Activated CD8-positive, alpha-beta memory T cell treated with anti-CD3 and anti-CD28 coated beads for 4 hours (primary cell): ENCODE results near the gene P4HA1.
"Not testable (repeated sequence)": the region's sequence is repeated elsewhere in the genome, so short reads cannot be mapped to it uniquely, and the experiment has no call there.

Experiments used
- DNase-seq, 2 donors: peaks; one replicate each; pipeline ENCODE4 v3.0.0-alpha.2; 2020; ENCODE audit warnings: low read depth in 2 of 2

Gene P4HA1

DNA sequence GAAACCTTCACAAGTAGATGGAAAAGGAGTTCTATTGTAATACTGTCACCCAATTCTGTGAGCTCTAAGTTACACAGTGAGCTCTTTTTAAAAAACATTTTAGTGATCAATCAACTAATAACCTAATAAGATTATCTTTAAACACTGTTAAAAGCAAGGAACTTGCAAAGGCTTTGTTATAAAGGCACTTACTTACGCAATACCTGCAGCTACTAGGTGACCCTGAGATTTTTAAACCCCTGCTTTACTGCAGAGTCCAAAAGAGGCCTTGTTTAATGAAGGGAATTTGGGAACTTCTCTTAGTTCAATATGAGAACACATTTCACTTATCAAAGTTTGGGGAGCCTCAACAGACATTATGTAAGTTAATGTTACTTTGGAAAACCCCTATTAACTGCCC, 53.3 kb downstream of the P4HA1 start:
- no peak for DNase-seq

DNA sequence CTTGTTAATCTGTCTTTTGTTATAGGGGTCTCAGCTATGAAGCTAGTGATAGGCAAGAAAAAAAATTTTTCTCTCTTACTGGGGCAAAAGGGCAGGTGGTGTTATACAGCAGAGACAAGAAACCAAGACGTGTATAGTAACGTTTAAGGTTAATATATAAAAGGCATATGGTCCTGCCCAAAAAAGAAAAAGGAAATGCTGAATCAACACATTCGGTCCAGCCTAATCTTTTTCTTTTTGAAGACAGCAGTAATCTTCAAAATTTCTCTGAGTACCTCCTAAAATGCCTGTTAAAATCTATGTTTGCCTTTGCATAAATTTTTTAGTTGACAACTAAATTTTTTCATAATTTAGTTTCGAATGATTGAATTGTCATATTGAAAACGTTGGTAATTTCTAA, 54.5 kb downstream of the P4HA1 start:
- no peak for DNase-seq

DNA sequence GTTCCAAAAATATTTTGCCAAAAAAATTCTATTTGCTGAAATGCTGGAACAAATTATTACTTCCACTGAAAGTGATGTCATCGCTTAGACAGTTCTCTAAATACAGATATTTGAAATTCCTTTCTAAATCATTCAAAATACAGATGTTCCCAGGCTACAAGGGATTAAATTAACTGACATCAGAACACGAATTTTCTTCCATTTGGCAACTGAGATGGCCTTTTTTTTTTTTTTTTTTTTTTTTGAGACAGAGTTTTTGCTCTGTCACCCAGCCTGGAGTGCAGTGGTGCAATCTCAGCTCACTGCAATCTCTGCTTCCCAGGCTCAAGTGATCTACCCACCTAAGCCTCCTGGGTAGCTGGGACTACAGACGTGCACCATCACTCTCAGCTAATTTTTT, 57.0 kb downstream of the P4HA1 start:
- DNase-seq: no peak

DNA sequence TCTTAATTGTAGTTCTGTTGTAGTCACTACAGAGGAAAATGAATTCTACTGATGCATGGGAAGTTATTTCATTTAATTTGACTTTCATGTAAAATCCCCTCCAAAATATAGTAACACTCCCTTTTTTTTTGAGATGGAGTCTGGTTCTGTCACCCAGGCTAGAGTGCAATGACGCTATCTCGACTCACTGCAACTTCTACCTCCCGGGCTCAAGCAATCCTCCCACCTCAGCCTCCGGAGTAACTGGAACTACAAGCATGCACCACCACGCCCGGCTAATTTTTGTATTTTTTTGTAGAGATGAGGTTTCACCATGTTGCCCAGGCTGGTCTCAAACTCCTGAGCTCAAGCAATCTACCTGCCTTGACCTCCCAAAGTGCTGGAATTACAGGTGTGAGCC, 60.4 kb downstream of the P4HA1 start:
- DNase-seq: not testable (repeated sequence)

DNA sequence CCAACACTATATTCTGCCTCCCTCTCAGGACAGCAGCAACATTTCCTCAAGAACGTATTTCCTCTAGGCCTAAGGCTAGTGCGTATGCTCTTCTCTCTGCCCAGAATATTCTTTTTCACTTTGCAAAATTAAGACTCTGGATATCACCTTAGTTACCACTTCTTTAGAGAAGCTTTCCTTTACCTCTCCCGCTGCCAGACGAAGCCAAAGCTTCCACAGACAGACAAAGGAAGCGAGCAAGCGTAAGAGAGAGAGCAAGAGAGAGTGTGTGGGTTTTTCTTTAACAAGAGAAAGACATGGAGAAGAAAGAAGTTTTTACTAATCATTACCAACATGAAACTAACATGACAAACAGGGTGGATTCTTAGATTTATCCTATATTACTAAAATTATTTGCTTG, 64.1 kb downstream of the P4HA1 start:
- no peak for DNase-seq

DNA sequence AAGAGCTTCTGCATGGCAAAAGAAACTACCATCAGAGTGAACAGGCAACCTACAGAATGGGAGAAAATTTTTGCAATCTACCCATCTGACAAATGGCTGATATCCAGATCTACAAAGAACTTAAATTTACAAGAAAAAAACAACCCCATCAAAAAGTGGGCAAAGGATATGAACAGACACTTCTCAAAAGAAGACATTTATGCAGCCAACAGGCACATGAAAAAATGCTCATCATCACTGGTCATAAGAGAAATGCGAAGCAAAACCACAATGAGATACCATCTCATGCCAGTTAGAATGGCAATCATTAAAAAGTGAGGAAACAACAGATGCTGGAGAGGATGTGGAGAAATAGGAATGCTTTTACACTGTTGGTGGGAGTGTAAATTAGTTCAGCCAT, 70.0 kb downstream of the P4HA1 start:
- DNase-seq: not testable (repeated sequence)

DNA sequence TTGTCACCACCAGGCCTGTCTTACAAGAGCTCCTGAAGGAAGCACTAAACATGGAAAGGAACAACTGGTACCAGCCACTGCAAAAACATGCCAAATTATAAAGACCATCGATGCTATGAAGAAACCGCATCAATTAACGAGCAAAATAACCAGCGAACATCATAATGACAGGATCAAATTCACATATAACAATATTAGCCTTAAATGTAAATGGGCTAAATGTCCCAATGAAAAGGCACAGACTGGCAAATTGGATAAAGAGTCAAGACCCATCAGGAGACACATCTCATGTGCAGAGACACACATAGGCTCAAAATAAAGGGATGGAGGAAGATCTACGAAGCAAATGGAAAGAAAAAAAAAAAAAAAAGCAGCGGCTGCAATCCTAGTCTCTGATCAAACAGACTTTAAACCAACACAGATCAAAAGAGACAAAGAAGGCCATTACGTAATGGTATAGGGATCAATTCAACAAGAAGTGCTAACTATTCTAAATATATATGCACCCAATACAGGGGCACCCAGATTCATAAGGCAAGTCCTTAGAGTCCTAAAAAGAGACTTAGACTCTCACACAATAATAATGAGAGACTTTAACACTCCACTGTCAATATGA, 73.1 kb downstream of the P4HA1 start:
- DNase-seq: not testable (repeated sequence)

DNA sequence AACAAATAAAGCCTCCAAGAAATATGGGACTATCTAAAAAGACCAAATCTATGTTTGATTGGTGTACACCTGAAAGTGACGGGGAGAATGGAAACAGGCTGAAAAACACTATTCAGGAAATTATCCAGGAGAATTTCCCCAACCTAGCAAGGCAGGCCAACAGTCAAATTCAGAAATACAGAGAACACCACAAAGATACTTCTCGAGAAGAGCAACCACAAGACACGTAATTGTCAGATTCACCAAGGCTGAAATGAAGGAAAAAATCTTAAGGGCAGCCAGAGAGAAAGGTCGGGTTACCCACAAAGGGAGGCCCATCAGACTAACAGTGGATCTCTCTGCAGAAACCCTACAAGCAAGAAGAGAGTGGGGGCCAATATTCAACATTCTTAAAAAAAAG, 73.7 kb downstream of the P4HA1 start:
- not testable (repeated sequence) for DNase-seq

DNA sequence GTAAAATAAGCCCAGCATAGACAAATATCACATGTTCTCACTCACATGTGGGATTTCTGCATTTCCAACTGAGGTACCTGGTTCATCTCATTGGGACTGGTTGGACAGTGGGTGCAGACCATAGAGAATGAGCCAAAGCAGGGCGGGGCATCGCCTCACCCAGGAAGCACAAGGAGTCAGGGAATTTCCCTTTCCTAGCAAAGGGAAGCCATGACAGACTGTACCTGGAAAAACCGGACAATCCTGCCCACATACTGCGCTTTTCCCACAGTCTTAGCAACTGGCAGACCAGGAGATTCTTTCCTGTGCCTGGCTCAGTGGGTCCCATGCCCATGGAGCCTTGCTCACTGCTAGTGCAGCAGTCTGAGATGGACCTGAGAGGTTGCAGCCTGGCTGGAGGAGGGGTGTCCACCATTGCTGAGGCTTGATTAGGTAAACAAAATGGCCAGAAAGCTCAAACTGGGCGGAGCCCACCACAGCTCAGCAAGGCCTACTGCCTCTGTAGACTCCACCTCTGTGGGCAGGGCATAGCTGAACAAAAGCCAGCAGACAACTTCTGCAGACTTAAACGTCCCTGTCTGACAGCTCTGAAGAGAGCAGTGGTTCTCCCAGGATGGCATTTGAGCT, 75.0 kb downstream of the P4HA1 start:
- DNase-seq: not testable (repeated sequence)

DNA sequence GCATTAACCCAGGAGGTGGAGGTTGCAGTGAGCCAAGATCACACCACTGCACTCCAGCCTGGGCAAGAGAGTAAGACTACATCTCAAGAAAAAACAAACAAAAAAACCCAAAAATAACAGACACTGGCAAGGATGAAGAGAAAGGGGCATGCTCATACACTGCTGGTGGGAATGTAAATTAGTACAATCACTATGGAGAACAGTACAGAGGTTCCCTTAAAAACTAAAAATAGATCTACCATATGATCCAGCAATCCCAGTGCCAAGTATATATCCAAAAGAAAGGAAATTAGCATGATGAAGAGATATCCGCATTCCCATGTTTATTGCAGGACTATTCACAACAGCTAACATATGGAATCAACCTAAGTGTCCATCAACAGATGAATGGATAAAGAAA, 75.6 kb downstream of the P4HA1 start:
- DNase-seq: no peak

DNA sequence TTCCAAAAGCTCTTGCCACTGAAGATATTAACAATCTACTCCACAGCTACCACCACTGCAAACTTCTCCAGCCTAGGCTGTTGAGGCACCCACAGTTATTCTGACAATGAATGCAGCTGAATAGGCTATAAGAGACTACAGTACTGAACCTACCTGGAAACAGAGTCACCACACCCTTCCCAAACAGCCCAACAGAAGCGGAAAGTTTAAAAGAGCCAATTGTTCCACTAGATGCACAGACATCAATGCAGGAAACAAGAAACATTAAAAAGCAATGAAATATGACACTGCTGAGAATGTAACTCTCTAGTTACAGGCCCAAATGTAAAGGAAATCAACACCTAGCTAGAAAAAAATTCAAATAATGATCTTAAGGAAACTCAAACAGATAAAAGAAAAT, 77.6 kb downstream of the P4HA1 start:
- no peak for DNase-seq

DNA sequence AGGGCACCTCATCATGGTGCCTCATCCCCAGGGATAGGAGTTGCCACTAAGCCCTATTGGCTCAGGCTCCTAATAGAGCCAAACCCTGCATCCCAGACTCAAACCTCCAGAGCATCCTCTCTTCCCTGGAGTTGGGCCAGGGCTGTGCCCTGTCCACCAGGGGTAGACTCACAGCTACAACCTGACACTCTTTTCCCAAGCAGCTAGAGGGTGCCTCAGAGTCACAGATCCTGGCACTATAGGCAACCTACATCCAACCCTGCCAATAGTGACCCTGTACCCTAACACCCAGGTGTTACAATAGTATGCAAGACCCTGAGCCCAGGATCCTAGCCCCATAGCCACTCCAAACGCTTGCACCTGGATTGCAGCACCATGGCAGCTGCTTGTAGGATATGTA, 78.0 kb downstream of the P4HA1 start:
- DNase-seq: no peak

DNA sequence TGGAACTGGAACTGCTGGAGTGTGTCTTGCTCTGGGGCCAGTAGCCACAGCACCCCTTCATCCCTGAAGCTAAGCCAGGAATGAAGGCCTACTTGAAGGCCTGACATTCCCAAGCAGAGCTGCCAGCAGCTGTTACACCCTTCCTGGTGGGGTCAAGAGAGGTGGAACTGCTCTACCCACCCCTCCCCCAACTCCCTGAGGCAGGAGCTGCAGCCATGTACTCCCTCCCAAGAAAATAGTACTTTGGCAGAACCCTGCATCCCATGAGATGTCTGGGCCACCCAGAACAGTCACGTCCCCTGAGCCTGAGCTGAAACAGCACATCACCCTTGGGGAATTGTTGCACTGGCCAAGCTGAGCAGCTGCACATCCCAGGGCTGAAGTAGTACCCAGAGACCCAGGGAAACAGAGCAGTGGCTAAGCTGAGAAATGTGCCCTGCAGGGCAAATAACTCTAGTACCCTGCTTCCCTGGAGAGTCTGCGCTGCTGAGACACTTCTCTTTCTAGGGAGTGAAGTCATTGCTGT, 78.6 kb downstream of the P4HA1 start:
- DNase-seq: no peak

DNA sequence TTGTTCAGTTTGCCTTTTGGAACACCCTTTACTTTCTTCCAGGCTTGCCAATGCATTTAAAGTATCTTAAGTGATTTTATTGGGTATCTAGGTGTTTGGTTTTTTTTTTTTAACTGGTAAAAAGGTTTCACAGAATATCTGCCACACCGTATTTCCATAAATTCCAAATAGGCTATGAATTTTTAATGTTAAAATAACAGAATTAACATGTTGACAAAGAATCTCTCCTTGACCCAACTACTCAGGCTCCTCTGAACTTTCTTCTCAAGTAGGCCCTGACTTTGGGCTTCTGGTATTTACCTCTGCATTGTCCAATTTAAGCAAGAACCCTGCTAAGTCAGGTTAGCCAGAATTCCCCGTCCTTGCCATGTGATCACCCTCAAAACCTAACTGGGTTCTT, 80.9 kb downstream of the P4HA1 start:
- DNase-seq: no peak

DNA sequence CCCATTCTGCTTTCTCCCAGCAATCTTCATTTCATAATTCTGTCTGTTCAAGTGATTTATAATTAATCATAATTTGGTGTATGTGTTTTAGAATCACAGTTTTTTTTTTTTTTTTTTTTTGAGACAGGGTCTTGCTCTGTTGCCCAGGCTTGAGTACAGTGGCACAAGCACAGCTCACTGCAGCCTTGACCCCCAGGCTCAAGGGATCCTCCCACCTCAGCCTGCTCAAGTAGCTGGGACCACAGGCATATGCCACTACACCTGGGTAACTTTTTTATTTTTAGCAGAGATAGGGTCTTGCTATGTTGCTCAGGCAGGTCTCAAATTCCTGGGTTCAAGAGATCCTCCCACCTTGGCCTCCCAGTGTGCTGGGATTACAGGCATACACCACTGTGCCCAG, 92.8 kb downstream of the P4HA1 start:
- no peak for DNase-seq

DNA sequence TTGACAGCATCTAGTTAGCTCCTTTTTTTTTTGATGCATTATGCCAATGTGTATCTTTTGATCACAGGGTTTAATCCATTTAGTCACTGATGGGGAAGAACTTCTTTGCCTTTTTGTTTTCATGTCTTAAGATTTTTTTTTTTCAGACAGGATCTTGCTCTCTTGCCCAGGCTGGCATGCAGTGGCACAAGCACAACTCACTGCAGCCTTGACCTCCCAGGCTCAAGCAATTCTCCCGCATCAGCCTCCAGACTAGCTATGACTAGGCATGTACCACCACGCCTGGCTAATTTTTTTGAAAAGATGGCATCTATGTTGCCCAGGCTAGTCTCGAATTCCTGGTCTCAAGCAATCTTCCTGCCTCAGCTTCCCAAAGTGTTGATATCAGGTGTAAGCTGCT, 95.7 kb downstream of the P4HA1 start:
- DNase-seq: no peak

DNA sequence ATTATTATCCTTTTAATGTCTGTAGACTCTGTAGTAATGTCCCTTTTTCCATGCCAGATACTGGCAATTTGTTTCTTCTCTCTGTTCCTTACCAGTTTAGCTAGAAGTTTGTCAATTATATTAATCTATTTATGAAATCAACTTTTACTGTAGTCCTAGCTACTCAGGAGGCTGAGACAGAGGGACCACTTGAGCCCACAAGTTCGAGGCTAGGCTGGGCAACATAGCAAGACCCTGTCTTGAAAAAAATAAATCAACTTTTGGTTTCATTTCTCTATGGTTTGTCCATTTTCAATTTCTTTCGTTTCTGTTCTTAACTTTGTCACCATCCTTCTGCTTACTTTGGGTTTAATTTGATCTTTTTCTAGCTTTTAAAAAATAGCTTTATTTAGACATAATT, 99.6 kb downstream of the P4HA1 start:
- no peak for DNase-seq

DNA sequence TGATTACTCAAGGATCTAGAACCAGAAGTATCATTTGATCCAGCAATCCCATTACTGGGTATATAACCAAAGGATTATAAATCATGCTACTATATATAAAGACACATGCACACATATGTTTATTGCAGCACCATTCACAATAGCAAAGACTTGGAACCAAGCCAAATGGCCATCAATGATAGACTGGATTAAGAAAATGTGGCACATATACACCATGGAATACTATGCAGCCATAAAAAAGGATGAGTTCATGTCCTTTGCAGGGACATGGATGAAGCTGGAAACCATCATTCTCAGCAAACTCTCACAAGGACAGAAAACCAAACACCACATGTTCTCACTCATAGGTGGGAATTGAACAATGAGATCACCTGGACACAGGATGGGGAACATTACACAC, 101.2 kb downstream of the P4HA1 start:
- DNase-seq: not testable (repeated sequence)

DNA sequence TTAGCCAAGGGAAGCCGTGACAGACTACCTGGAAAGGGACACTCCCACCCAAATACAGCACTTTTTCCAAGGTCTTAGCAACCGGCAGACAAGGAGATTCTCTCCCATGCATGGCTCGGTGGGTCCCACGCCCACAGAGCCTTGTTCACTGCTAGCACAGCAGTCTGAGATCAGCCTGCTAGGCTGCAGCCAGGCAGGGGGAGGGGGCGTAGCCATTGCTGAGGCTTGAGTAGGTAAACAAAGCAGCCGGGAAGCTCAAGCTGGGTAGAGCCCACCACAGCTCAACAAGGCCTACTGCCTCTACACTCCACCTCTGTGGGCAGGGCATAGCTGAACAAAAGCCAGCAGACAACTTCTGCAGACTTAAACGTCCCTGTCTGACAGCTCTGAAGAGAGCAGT, 106.9 kb downstream of the P4HA1 start:
- DNase-seq: not testable (repeated sequence)

DNA sequence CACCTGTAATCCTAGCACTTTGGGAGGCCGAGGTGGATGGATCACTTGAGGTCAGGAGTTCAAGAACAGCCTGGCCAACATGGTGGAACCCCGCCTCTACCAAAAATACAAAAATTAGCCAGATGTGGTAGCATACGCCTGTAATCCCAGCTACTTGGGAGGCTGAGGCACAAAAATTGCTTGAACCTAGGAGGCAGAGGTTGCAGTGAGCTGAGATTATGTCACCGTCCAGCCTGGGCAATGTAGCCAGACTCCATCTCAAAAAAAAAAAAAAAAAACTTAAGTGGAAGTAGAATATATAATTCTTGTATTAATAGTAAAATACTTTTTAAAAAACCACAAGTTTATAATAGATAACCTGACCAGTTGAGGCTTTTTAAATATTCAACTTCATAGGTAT, 112.0 kb downstream of the P4HA1 start:
- DNase-seq: not testable (repeated sequence)

DNA sequence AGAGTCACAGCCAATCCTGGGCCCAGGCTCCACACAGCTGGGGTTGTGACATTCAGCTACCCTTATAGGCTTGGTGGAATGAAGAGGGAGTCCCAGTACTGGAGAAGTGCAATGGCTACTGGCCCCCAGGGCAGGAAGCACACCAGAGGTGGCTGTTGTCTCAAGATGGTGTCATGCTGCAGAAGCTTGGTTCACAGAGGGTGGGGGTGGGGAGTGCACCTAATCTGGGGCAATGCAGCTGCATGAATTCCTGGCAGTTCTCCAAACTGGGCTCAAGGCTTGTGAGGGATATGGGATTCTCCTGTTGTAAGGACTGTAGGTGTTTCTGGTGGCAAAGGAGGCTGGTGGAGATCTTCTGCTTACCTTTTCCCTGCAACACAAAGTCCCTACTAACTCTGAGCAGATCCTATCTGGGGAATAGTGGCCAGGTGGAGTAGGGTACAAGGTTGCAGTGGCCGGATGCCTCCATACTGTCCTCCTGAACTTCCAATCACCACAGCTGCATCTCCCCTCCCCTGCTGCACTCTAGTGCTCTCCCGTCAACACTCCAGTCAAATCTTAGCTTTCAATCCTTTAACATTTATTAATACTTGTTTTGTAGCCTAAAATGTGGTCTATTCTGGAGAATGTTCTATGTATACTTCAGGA, 114.7 kb downstream of the P4HA1 start:
- no peak for DNase-seq

DNA sequence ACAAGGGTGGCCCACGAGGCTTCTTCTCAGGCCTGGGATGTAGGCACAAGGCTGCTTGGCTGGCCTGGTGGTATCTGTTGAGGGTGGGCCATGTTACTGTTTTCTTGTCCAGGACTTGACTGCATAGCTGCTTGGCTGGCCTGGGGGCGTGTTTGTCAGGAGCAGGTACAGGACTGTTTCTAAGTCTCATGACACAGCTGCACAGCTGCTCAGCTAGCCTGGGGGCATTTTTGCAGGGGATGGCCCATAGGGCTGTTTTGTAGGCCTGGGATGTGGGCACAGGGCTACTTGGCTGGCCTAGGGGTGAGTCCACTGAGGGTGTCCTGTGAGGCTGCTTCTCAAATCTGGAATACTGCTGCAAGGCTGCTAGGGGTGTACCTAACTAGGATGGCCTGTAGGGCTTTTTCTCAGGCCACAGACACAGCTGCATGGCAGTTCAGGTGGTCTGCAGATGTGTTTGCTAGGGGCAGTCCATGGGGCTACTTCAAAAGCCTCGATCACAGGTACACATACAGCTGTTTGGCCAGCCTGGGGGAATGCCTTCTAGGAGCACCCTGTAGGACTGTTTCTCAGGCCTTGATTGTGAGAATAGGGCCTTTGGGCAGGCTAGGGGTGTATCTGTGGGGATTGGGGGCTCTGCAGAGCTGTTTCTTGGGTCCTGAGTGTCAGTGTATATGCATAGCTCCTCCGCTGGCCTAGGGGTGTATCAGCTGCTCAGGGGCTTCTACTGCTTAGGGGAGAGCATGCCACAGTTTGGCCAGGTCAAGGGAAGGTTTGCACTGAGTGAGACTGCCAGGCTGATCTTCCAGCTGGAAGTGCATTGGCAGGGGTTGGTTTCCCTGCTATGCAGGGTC, 115.4 kb downstream of the P4HA1 start:
- no peak for DNase-seq
